ENCODE data around the gene POMGNT1. TPM values are rescaled to one million over a fixed set of nuclear protein-coding genes. Genes with fewer than 3 reads are reported as not detected.

POMGNT1 gene
- total RNA-seq, 1 donor from 2014 or later = 96.9 TPM

- Histone ChIP-seq H3K36me3 (ENCODE audit: control insufficient read depth, insufficient read depth, low read length) (no peaks in the 10 kb centered on the region), H3K27me3 (ENCODE audit: control insufficient read depth, insufficient read depth, low read length) (no peaks in the 10 kb centered on the region), H3K4me3 (ENCODE audit: low read depth, low read length) (no peak overlapping the region)
- TF ChIP-seq, protein P1, sequence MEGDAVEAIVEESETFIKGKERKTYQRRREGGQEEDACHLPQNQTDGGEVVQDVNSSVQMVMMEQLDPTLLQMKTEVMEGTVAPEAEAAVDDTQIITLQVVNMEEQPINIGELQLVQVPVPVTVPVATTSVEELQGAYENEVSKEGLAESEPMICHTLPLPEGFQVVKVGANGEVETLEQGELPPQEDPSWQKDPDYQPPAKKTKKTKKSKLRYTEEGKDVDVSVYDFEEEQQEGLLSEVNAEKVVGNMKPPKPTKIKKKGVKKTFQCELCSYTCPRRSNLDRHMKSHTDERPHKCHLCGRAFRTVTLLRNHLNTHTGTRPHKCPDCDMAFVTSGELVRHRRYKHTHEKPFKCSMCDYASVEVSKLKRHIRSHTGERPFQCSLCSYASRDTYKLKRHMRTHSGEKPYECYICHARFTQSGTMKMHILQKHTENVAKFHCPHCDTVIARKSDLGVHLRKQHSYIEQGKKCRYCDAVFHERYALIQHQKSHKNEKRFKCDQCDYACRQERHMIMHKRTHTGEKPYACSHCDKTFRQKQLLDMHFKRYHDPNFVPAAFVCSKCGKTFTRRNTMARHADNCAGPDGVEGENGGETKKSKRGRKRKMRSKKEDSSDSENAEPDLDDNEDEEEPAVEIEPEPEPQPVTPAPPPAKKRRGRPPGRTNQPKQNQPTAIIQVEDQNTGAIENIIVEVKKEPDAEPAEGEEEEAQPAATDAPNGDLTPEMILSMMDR (IDR thresholded peaks at IDR 0.05; ENCODE audit: insufficient read depth, low read length, poor library complexity, severe bottlenecking) = no peak
- DNase-seq (ENCODE audit: low read depth) = no peak
Observed at GRCh38 chr1:46152016-46152415, 46.2 kb downstream of the POMGNT1 start.

DNA sequence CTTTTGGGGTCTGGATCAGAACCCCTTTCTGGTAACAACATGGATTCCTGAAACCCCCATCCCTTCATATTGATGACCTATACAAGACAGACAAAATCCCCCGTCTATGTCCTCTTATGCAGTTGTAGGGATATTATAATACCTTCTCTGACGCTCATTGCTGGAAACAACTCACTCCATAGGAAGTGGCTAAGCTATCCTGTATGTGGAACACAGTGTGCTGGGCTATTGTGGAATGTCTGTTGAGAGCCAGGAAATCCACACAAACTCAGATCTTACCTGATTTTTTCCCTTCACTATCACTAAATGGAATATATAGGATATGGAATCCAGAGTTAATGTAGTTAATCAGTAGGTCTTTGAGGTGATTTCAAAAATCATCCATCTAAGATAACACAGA lies 48.1 kb downstream of the POMGNT1 start:
- H3K4me3 ChIP-seq (ENCODE audit: low read depth, low read length) = no peak overlapping the region
- no peaks in the 10 kb centered on the region for H3K27me3 ChIP-seq (ENCODE audit: control insufficient read depth, insufficient read depth, low read length)
- TF ChIP-seq, protein P1 (IDR thresholded peaks at IDR 0.05; ENCODE audit: insufficient read depth, low read length, poor library complexity, severe bottlenecking) = no peak
- DNase-seq (ENCODE audit: low read depth) = no peak
- no peaks in the 10 kb centered on the region for H3K36me3 ChIP-seq (ENCODE audit: control insufficient read depth, insufficient read depth, low read length)

- Histone ChIP-seq H3K4me3 (ENCODE audit: low read depth, low read length) (no peak overlapping the region), H3K27me3 (ENCODE audit: control insufficient read depth, insufficient read depth, low read length) (no peaks in the 10 kb centered on the region), H3K36me3 (ENCODE audit: control insufficient read depth, insufficient read depth, low read length) (no peaks in the 10 kb centered on the region)
- TF ChIP-seq, protein P1 (IDR thresholded peaks at IDR 0.05; ENCODE audit: insufficient read depth, low read length, poor library complexity, severe bottlenecking) = no peak
- DNase-seq (ENCODE audit: low read depth) = no peak
Observed at GRCh38 chr1:46148318-46148717, 49.9 kb downstream of the POMGNT1 start.

Other genes starting within 250 kb of the POMGNT1 start
- 5.4 and 7.4 TPM in 2 replicates for gene PIK3R3, start 65.8 kb downstream of the POMGNT1 start, total RNA-seq
- gene TSPAN1, start 23.3 kb downstream of the POMGNT1 start, total RNA-seq = 52.7 and 68.5 TPM in 2 replicates
- not detected in 2 replicates for gene P3R3URF, start 21.9 kb downstream of the POMGNT1 start, total RNA-seq
- 1.6 and 1.7 TPM in 2 replicates for gene LURAP1, start 4.9 kb upstream of the POMGNT1 start, total RNA-seq
- 2.9 and 6.1 TPM in 2 replicates for gene RAD54L, start 49.3 kb upstream of the POMGNT1 start, total RNA-seq
- 102 and 132 TPM in 2 replicates for gene LRRC41, start 105.2 kb upstream of the POMGNT1 start, total RNA-seq
- 435 and 575 TPM in 2 replicates for gene UQCRH, start 105.3 kb upstream of the POMGNT1 start, total RNA-seq
- gene NSUN4, start 142.4 kb upstream of the POMGNT1 start, total RNA-seq = 24.0 and 29.6 TPM in 2 replicates
- 8.5 and 16.6 TPM in 2 replicates for gene FAAH, start 195.9 kb upstream of the POMGNT1 start, total RNA-seq

Measured in kidney epithelial cell (primary cell).